Esophagus muscularis mucosa (tissue), 4 donors: ENCODE results near the gene CCT7. TPM values are rescaled to one million over a fixed set of nuclear protein-coding genes. Genes with fewer than 3 reads are reported as not detected.
A peak's percentile ranks its signal among the peaks of the same experiment; 100 is the strongest.

ENCODE experiments used
- DNase-seq: peaks from one replicate; pipeline ENCODE4 v3.0.0-alpha.2; 2017; ENCODE audit errors: extremely low spot score
- H3K27ac ChIP-seq, 4 donors: fragments of 200-600 bp; sonication (generic); replicated peaks in 1 of 4; 1 replicate in 3 of 4; 2 replicates in 1 of 4; pipeline ENCODE4 v1.5.1; 2016 to 2019; ENCODE audit warnings: mild to moderate bottlenecking in 1 of 4
- H3K27me3 ChIP-seq, 4 donors: fragments of 200-600 bp; sonication (generic); one replicate each; pipeline versions ENCODE4 v1.5.1 to v1.6.0; 2016 to 2019
- H3K36me3 ChIP-seq, 4 donors: fragments of 200-600 bp; sonication (generic); one replicate each; pipeline ENCODE4 v1.5.1; 2016 to 2019
- H3K4me1 ChIP-seq, 4 donors: fragments of 200-600 bp; sonication (generic); one replicate each; pipeline ENCODE4 v1.5.1; 2016 to 2019
- H3K4me3 ChIP-seq, 4 donors: fragments of 200-600 bp; sonication (generic); 1 replicate in 2 of 4; 2 replicates in 2 of 4; pipeline ENCODE4 v1.5.1; 2016 to 2019; ENCODE audit warnings: mild to moderate bottlenecking in 4 of 4, moderate library complexity in 1 of 4
- H3K9me3 ChIP-seq, 4 donors: fragments of 200-600 bp; sonication (generic); 1 replicate in 3 of 4; 2 replicates in 1 of 4; pipeline ENCODE4 v1.5.1; 2016 to 2019
- CTCF ChIP-seq, 3 experiments: fragments of 200-600 bp in 2 of 3; fragments of 450-650 bp in 1 of 3; sonication (generic) in 2 of 3; IDR thresholded peaks; one replicate each; pipeline ENCODE4 v1.5.1; 2017 to 2019; ENCODE audit warnings: antibody characterized with exemption in 3 of 3, mild to moderate bottlenecking in 2 of 3, moderate library complexity in 1 of 3
- EP300 ChIP-seq: sonication (generic); formaldehyde crosslinking; IDR thresholded peaks from one replicate; pipeline ENCODE4 v1.6.1; 2017; ENCODE audit warnings: antibody characterized with exemption
- POLR2A ChIP-seq: fragments of 450-650 bp; IDR thresholded peaks from one replicate; pipeline ENCODE4 v1.6.1; 2017; ENCODE audit warnings: antibody characterized with exemption, moderate library complexity, mild to moderate bottlenecking, low read depth
- POLR2AphosphoS5 ChIP-seq, 2 donors: sonication (generic); formaldehyde crosslinking; IDR thresholded peaks; one replicate each; pipeline ENCODE4 v1.6.1; 2017; ENCODE audit warnings: antibody characterized with exemption in 2 of 2
- WGBS: methylation state at CpG from one replicate; pipeline ENCODE4 v1.1.5; 2018; 5-methylcytosine and 5-hydroxymethylcytosine counted together
- intact Hi-C: fragments of 100-400 bp; cut with DNase I; formaldehyde crosslinking; loops from one replicate; pipeline ENCODE4 v1.15.1; 2023
- total RNA-seq, 4 donors: library from RNA; depleted of rRNA; stranded (reverse); fragments of >200 nt; gene quantifications; one replicate each; pipeline versions ENCODE4 v1.1.0 to v1.2.1, GENCODE V29; 2016

CCT7 gene
- total RNA-seq, 4 donors from 2014 or later = 193 to 244 (median 222) TPM

- peaks cover 0 to 95% (median 32%) of the 10 kb centered on the region in 4 donors for H3K27me3 ChIP-seq
- peaks cover 15 to 18% (median 16%) of the 10 kb centered on the region in 4 donors for H3K4me1 ChIP-seq
- intact Hi-C loops = no loop called here
- no peaks in the 10 kb centered on the region for H3K9me3 ChIP-seq
- no peak for DNase-seq
- 5% methylated on average over 38 of the region's 87 CpGs for WGBS
- no peaks in the 10 kb centered on the region for H3K36me3 ChIP-seq
- no peak within 1 kb of the TSS for H3K27ac ChIP-seq
- no peak for TF ChIP-seq EP300
- no peak for TF ChIP-seq POLR2A
- TF ChIP-seq CTCF (IDR thresholded peaks at IDR 0.05) = no peak
- no peak for TF ChIP-seq POLR2AphosphoS5 (IDR thresholded peaks at IDR 0.05)
- peak within 1 kb of the TSS; percentile 30 to 48 (median 40) for H3K4me3 ChIP-seq
Measured at GRCh38 chr2:73202156-73203054, 31.7 kb upstream of the CCT7 start, which contains the start of gene NOTO. Gene NOTO, plus strand, starts transcription at chr2:73202574. Its CDS starts 93 bp downstream, at chr2:73202667.

- DNase-seq = no peak
- 8% methylated on average over 12 of the region's 44 CpGs for WGBS
- Histone ChIP-seq H3K36me3 (no peaks in the 10 kb centered on the region), H3K4me3 (peak overlapping the region; percentile 30 to 48 (median 40)), H3K4me1 (peaks cover 15 to 18% (median 16%) of the 10 kb centered on the region in 4 donors), H3K27me3 (peaks cover 0 to 88% (median 32%) of the 10 kb centered on the region in 4 donors), H3K9me3 (no peaks in the 10 kb centered on the region), H3K27ac (no peak overlapping the region)
- no peak for TF ChIP-seq POLR2AphosphoS5 (IDR thresholded peaks at IDR 0.05)
- TF ChIP-seq EP300 = no peak
- TF ChIP-seq POLR2A = no peak
- TF ChIP-seq CTCF (IDR thresholded peaks at IDR 0.05) = no peak
- intact Hi-C loops = no loop called here
Measured at GRCh38 chr2:73203055-73203681, 30.9 kb upstream of the CCT7 start.

GRCh38 chr2:73205611-73206010 is 28.5 kb upstream of the CCT7 start:
- intact Hi-C loops = no loop called here
- Histone ChIP-seq H3K27ac (no peak overlapping the region), H3K4me1 (peaks cover 15 to 18% (median 16%) of the 10 kb centered on the region in 4 donors), H3K27me3 (peaks cover 0 to 63% (median 21%) of the 10 kb centered on the region in 4 donors), H3K36me3 (no peaks in the 10 kb centered on the region), H3K4me3 (no peak overlapping the region), H3K9me3 (no peaks in the 10 kb centered on the region)
- 81% methylated on average over 6 of the region's 6 CpGs for WGBS
- DNase-seq = no peak
- no peak for TF ChIP-seq POLR2AphosphoS5 (IDR thresholded peaks at IDR 0.05)
- TF ChIP-seq CTCF (IDR thresholded peaks at IDR 0.05) = no peak
- TF ChIP-seq EP300 = no peak

- Histone ChIP-seq H3K36me3 (no peaks in the 10 kb centered on the region), H3K27me3 (peaks cover 0 to 37% (median 3%) of the 10 kb centered on the region in 4 donors), H3K4me3 (no peak overlapping the region), H3K4me1 (peaks cover 0 to 15% (median 10%) of the 10 kb centered on the region in 4 donors), H3K9me3 (no peaks in the 10 kb centered on the region), H3K27ac (no peak overlapping the region)
- DNase-seq = no peak
- WGBS = 67% methylated on average over 2 of the region's 3 CpGs
- TF ChIP-seq POLR2AphosphoS5 (IDR thresholded peaks at IDR 0.05) (no peak), CTCF (IDR thresholded peaks at IDR 0.05) (no peak)
- intact Hi-C loops = no loop called here
Measured at GRCh38 chr2:73208258-73208657, 25.9 kb upstream of the CCT7 start.
